Common myeloid progenitor, CD34-positive (primary cell): ENCODE measurements around the gene MDM2.
"Not testable (repeated sequence)": the region's sequence is repeated elsewhere in the genome, so short reads cannot be mapped to it uniquely, and the experiment has no call there.

Source experiments
- CTCF ChIA-PET: fragments of 350-600 bp; sonication (Branson Sonifier 250); formaldehyde crosslinking; loops from one replicate; lab custom pipeline; 2021; ENCODE audit warnings: antibody characterized with exemption; lab: Charles Lee
- POLR2A ChIA-PET: fragments of 350-600 bp; sonication (Branson Sonifier 250); formaldehyde crosslinking; loops from one replicate; lab custom pipeline; 2021; ENCODE audit warnings: antibody characterized with exemption; lab: Charles Lee
- DNase-seq, 3 donors: peaks; one replicate each; pipeline versions ENCODE4 v3.0.0 to v3.0.0-alpha.2; 2013
- H3K27ac ChIP-seq, 2 experiments: 1 replicate in 1 of 2; 2 replicates in 1 of 2; pipeline ENCODE4 v1.7.0; 2013; ENCODE audit warnings: inconsistent platforms in 2 of 2, low read length in 2 of 2, mild to moderate bottlenecking in 2 of 2, low read depth in 1 of 2, moderate library complexity in 1 of 2; ENCODE audit not compliant: severe bottlenecking in 2 of 2, insufficient read depth in 1 of 2, poor library complexity in 1 of 2
- H3K27me3 ChIP-seq, 5 experiments: replicated peaks in 2 of 5; 1 replicate in 3 of 5; 2 replicates in 2 of 5; pipeline versions ENCODE4 v1.6.1 to v1.7.0; 2013; ENCODE audit warnings: low read length in 4 of 5, mild to moderate bottlenecking in 2 of 5, moderate library complexity in 2 of 5, inconsistent platforms in 1 of 5; ENCODE audit not compliant: insufficient read depth in 5 of 5, control insufficient read depth in 4 of 5
- H3K36me3 ChIP-seq, 4 experiments: 1 replicate in 2 of 4; 2 replicates in 2 of 4; pipeline versions ENCODE4 v1.6.1 to v1.7.0; 2013; ENCODE audit warnings: low read length in 3 of 4, control low read depth in 1 of 4, mild to moderate bottlenecking in 1 of 4; ENCODE audit not compliant: control insufficient read depth in 4 of 4, insufficient read depth in 4 of 4
- H3K4me1 ChIP-seq, 4 experiments: 1 replicate in 3 of 4; 2 replicates in 1 of 4; pipeline versions ENCODE4 v1.6.1 to v1.7.1; 2013; ENCODE audit warnings: low read length in 3 of 4, mild to moderate bottlenecking in 3 of 4, control low read depth in 1 of 4, inconsistent platforms in 1 of 4, moderate library complexity in 1 of 4; ENCODE audit not compliant: control insufficient read depth in 4 of 4, insufficient read depth in 4 of 4; ENCODE audit errors: control extremely low read depth in 1 of 4
- H3K4me3 ChIP-seq, 7 experiments: 1 replicate in 4 of 7; 2 replicates in 3 of 7; pipeline versions ENCODE4 v1.5.1 to v1.7.0; 2013; ENCODE audit warnings: mild to moderate bottlenecking in 7 of 7, low read length in 6 of 7, moderate library complexity in 6 of 7, inconsistent platforms in 2 of 7, low read depth in 2 of 7, control low read depth in 1 of 7; ENCODE audit not compliant: insufficient read depth in 4 of 7, control insufficient read depth in 1 of 7; ENCODE audit errors: extremely low read depth in 1 of 7
- H3K9me3 ChIP-seq, 5 experiments: 1 replicate in 4 of 5; 2 replicates in 1 of 5; pipeline versions ENCODE4 v1.6.1 to v1.7.1; 2013; ENCODE audit warnings: low read length in 4 of 5, mild to moderate bottlenecking in 2 of 5, inconsistent platforms in 1 of 5, low read depth in 1 of 5, moderate library complexity in 1 of 5; ENCODE audit not compliant: control insufficient read depth in 4 of 5, insufficient read depth in 2 of 5; ENCODE audit errors: control extremely low read depth in 1 of 5
- WGBS: methylation state at CpG from one replicate; pipeline ENCODE4 v1.1.5; 2013; ENCODE audit not compliant: insufficient coverage; 5-methylcytosine and 5-hydroxymethylcytosine counted together

MDM2 gene

GRCh38 chr12:68809190-68810026 lies 1.4 kb downstream of the MDM2 start:
- CTCF ChIA-PET, result interaction anchor here (0.8 to 1.5 kb wide), 3 partner anchors 10 to 36 kb away, joined by 4 to 9 read pairs (median 4); no protein-coding TSS in a partner anchor
- 95% methylated on average over 6 of the region's 12 CpGs for WGBS

DNA sequence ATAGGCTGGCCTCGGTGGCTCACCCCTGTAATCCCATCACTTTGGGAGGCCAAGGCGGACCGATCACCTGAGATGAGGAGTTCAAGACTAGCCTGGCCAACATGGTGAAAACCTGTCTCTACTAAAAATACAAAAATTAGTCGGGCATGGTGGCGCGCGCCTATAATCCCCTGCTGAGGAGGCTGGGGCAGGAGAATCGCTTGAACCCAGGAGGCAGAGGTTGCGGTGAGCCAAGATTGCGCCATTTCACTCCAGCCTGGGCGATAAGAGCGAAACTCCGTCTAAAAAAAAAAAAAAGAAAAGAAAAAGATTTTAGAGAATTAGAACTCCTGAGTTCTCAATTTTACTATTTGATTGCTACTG lies 2.0 kb downstream of the MDM2 start:
- peak overlapping the region in 1 of 7 experiments; percentile 84 for H3K4me3 ChIP-seq

More at GRCh38 chr12:68809190-68810026, 1.4 kb downstream of the MDM2 start:
- Histone ChIP-seq H3K27me3 (no peaks in the 10 kb centered on the region), H3K4me3 (peak overlapping the region; percentile 79 to 95 (median 81)), H3K27ac (peak overlapping the region; percentile 83 to 93), H3K4me1 (peaks cover 8 to 14% (median 11%) of the 10 kb centered on the region in 4 experiments), H3K36me3 (peaks cover 0 to 27% (median 16%) of the 10 kb centered on the region in 4 experiments), H3K9me3 (no peaks in the 10 kb centered on the region)
- DNase-seq, result no peak
- POLR2A ChIA-PET, result no interaction called here

GRCh38 chr12:68811573-68811972 lies 3.6 kb downstream of the MDM2 start:
- WGBS, result 90% methylated on average over 2 of the region's 6 CpGs
- H3K9me3 ChIP-seq, H3K4me3 ChIP-seq, H3K27me3 ChIP-seq, POLR2A ChIA-PET, DNase-seq, H3K27ac ChIP-seq: not testable (repeated sequence)
- H3K4me1 ChIP-seq, result peaks cover 8 to 17% (median 11%) of the 10 kb centered on the region in 4 experiments
- peaks cover 8 to 47% (median 31%) of the 10 kb centered on the region in 4 experiments for H3K36me3 ChIP-seq
- CTCF ChIA-PET, result interaction anchor here (1.5 kb wide), 1 partner anchor 10 kb away, joined by 6 read pairs; no protein-coding TSS in a partner anchor

More for the DNA sequence above, 2.0 kb downstream of the MDM2 start:
- H3K27me3 ChIP-seq, DNase-seq, POLR2A ChIA-PET, CTCF ChIA-PET, H3K27ac ChIP-seq, H3K9me3 ChIP-seq: not testable (repeated sequence)
- H3K4me1 ChIP-seq, result peaks cover 8 to 17% (median 11%) of the 10 kb centered on the region in 4 experiments
- peaks cover 4 to 33% (median 19%) of the 10 kb centered on the region in 4 experiments for H3K36me3 ChIP-seq
- WGBS, result 93% methylated on average over 6 of the region's 13 CpGs

GRCh38 chr12:68812553-68813241 lies 4.7 kb downstream of the MDM2 start:
- WGBS, result 100% methylated on average over 1 of the region's 1 CpG
- CTCF ChIA-PET, result interaction anchor here (0.7 to 1.5 kb wide), 4 partner anchors 9 to 458 kb away, joined by 3 to 6 read pairs (median 3); no protein-coding TSS in a partner anchor
- Histone ChIP-seq H3K9me3 (no peaks in the 10 kb centered on the region), H3K4me1 (peaks cover 4 to 12% (median 5%) of the 10 kb centered on the region in 4 experiments), H3K36me3 (peaks cover 11 to 53% (median 38%) of the 10 kb centered on the region in 4 experiments), H3K4me3 (no peak overlapping the region), H3K27me3 (no peaks in the 10 kb centered on the region), H3K27ac (no peak overlapping the region)
- DNase-seq, result no peak
- POLR2A ChIA-PET, result no interaction called here

DNA sequence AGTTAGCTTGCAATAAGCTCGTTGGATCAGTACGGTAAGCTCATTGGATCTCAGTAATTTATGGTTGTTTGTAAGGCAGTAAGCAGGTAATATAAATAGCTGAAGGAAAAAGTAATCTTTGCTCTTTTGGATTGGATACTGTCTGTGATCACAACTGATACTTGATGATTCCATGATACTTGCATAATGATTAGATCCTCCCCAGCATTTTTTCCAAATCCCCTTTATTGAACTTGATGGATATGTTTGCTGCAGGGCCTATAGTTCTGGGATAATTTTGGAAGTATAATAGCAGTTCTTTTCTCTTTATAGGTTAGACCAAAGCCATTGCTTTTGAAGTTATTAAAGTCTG lies 5.2 kb downstream of the MDM2 start:
- Histone ChIP-seq H3K4me3 (no peak overlapping the region), H3K9me3 (no peaks in the 10 kb centered on the region), H3K36me3 (peaks cover 11 to 57% (median 40%) of the 10 kb centered on the region in 4 experiments), H3K27me3 (no peaks in the 10 kb centered on the region), H3K27ac (no peak overlapping the region), H3K4me1 (peaks cover 4 to 10% (median 5%) of the 10 kb centered on the region in 4 experiments)
- 90% methylated on average over 2 of the region's 2 CpGs for WGBS
- CTCF ChIA-PET, result interaction anchor here (0.8 to 1.1 kb wide), 2 partner anchors 9 to 21 kb away, joined by 3 read pairs; no protein-coding TSS in a partner anchor
- no peak for DNase-seq
- POLR2A ChIA-PET, result no interaction called here

DNA sequence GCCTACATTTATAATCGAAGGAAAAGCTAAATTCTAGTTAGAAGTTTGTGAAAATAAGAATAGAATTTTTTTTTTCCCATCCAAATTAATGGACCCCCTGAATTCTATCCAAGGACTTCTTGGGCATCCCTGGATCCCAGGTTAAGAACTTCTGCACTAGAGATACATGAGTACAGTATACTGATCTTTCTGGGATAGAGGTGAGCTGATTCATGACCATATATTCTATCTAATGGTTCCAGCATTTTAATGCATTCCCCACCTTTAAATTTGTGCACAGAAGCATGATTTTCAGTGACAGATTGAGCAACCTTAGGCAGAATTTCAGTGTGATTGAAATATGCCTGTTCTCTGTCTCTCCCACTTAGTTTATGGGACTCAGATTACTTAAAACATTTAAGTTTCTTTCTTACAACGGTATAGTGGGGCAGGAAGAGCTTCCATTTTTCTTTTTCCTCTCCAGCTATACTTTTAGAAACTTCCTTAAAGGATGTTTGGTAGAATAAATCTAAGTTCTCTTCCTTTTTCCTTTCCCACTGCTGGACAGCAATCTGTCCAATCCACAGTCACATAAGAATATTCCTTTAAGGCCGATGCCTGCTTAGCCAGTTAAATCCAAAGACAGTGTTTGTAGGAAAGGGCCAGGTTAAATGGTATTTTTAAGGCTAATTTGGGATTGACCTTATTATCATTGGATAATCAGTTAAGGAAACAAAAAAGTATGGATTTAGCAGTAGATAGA lies 6.7 kb downstream of the MDM2 start:
- H3K27me3 ChIP-seq, result no peaks in the 10 kb centered on the region
- WGBS, result no CpG with 5 or more reads among the region's 3 CpGs
- no peak overlapping the region for H3K4me3 ChIP-seq
- ChIA-PET POLR2A (no interaction called here), CTCF (interaction anchor here (0.6 kb wide), 1 partner anchor 27 kb away, joined by 3 read pairs; no protein-coding TSS in a partner anchor)
- H3K4me1 ChIP-seq, result peaks cover 0 to 3% (median 0%) of the 10 kb centered on the region in 4 experiments
- DNase-seq, result no peak
- H3K27ac ChIP-seq, result peak overlapping the region in 1 of 2 experiments; percentile 38
- no peaks in the 10 kb centered on the region for H3K9me3 ChIP-seq
- peaks cover 15 to 67% (median 45%) of the 10 kb centered on the region in 4 experiments for H3K36me3 ChIP-seq
